SK-MEL-5 (cell line): ENCODE data around the gene ADPRM. TPM values are rescaled to one million over a fixed set of nuclear protein-coding genes. Genes with fewer than 3 reads are reported as not detected.

Source experiments
- DNase-seq: peaks from one replicate; pipeline ENCODE4 v3.0.0-alpha.2; 2016; ENCODE audit warnings: low read depth, low spot score
- in situ Hi-C: cut with HindIII; loops from 2 replicates; pipeline ENCODE4 v1.10.0; 2016; ENCODE audit warnings: low sequenced_read_pairs, high pct_unique_total_duplicates, low pct_unique_long_range_greater_than_20kb
- total RNA-seq: library from RNA; depleted of rRNA; stranded (reverse); fragments of >200 nt; shearing (Covaris generic); gene quantifications from 2 replicates; pipeline ENCODE4 v1.2.3, GENCODE V29; 2014; rRNA removed

Gene ADPRM
- total RNA-seq, 1 experiment from 2014 or later = 15.1 TPM

GRCh38 chr17:10754861-10755591, 57.6 kb downstream of the ADPRM start:
- DNase-seq = peak; percentile 22
- in situ Hi-C loops = no loop called here

GRCh38 chr17:10755592-10756127, 58.3 kb downstream of the ADPRM start:
- DNase-seq = no peak
- in situ Hi-C loops = no loop called here

- in situ Hi-C loops = no loop called here
- DNase-seq = no peak
Observed at GRCh38 chr17:10756185-10756584, 58.8 kb downstream of the ADPRM start.

GRCh38 chr17:10756619-10757018, 59.2 kb downstream of the ADPRM start:
- in situ Hi-C loops = no loop called here
- no peak for DNase-seq

- in situ Hi-C loops = no loop called here
- DNase-seq = no peak
Observed at GRCh38 chr17:10757067-10757466, 59.7 kb downstream of the ADPRM start.

GRCh38 chr17:10757647-10758046, 60.3 kb downstream of the ADPRM start:
- in situ Hi-C loops = no loop called here

GRCh38 chr17:10758062-10758461, 60.7 kb downstream of the ADPRM start:
- DNase-seq = no peak
- in situ Hi-C loops = no loop called here

More at GRCh38 chr17:10757647-10758046, 60.3 kb downstream of the ADPRM start:
- no peak for DNase-seq

Other genes starting within 250 kb of the ADPRM start
- gene MYH4, start 228.0 kb upstream of the ADPRM start, total RNA-seq = not detected in 2 replicates
- not detected in 2 replicates for gene MYH1, start 179.1 kb upstream of the ADPRM start, total RNA-seq
- not detected in 2 replicates for gene MYH2, start 147.9 kb upstream of the ADPRM start, total RNA-seq
- 0.71 and 1.3 TPM in 2 replicates for gene MYH3, start 40.3 kb upstream of the ADPRM start, total RNA-seq
- gene SCO1, start 61 bp upstream of the ADPRM start, total RNA-seq = 59.4 and 62.4 TPM in 2 replicates
- 10.2 and 12.6 TPM in 2 replicates for gene TMEM220, start 32.4 kb downstream of the ADPRM start, total RNA-seq
- not detected in 2 replicates for gene TMEM238L, start 106.5 kb downstream of the ADPRM start, total RNA-seq
- gene PIRT, start 140.5 kb downstream of the ADPRM start, total RNA-seq = not detected in 2 replicates